ENCODE results near the gene MVB12B.

DNA sequence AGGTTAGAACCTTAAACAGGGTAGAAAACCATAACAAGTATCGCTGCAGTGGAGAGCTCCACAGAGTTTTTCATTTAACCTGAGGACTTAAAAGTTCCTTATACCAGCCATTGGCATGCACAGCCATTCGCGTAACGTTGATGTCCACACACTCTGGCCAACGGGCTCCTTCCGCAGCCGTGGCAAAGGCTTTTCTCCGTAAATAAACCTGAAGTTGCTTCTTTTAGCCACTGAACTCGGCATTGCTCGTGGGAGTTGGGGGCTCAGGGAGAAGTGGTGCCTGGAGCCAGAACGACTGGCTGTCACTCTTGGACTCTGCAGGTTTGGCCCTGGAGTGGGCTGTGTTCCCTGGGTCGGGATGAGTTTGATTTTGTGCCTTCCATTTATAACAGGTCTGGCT is 161.2 kb downstream of the MVB12B start:
- TF ChIP-seq, protein P1, sequence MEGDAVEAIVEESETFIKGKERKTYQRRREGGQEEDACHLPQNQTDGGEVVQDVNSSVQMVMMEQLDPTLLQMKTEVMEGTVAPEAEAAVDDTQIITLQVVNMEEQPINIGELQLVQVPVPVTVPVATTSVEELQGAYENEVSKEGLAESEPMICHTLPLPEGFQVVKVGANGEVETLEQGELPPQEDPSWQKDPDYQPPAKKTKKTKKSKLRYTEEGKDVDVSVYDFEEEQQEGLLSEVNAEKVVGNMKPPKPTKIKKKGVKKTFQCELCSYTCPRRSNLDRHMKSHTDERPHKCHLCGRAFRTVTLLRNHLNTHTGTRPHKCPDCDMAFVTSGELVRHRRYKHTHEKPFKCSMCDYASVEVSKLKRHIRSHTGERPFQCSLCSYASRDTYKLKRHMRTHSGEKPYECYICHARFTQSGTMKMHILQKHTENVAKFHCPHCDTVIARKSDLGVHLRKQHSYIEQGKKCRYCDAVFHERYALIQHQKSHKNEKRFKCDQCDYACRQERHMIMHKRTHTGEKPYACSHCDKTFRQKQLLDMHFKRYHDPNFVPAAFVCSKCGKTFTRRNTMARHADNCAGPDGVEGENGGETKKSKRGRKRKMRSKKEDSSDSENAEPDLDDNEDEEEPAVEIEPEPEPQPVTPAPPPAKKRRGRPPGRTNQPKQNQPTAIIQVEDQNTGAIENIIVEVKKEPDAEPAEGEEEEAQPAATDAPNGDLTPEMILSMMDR (IDR thresholded peaks at IDR 0.05), result no peak
- TF ChIP-seq POLR2A (IDR thresholded peaks at IDR 0.05), result no peak
